Hematopoietic multipotent progenitor cell treated with erythropoietin and hydrocortisone succinate and interleukin-3 and kit ligand, for 15 days (in vitro differentiated cells): Measurements from ENCODE around the gene SPOCK1.
"Not testable (repeated sequence)": the region's sequence is repeated elsewhere in the genome, so short reads cannot be mapped to it uniquely, and the experiment has no call there.

ENCODE experiments used
- DNase-seq: peaks from one replicate; pipeline ENCODE4 v3.0.0-alpha.2; 2015; ENCODE audit warnings: low spot score

The SPOCK1 gene

DNA sequence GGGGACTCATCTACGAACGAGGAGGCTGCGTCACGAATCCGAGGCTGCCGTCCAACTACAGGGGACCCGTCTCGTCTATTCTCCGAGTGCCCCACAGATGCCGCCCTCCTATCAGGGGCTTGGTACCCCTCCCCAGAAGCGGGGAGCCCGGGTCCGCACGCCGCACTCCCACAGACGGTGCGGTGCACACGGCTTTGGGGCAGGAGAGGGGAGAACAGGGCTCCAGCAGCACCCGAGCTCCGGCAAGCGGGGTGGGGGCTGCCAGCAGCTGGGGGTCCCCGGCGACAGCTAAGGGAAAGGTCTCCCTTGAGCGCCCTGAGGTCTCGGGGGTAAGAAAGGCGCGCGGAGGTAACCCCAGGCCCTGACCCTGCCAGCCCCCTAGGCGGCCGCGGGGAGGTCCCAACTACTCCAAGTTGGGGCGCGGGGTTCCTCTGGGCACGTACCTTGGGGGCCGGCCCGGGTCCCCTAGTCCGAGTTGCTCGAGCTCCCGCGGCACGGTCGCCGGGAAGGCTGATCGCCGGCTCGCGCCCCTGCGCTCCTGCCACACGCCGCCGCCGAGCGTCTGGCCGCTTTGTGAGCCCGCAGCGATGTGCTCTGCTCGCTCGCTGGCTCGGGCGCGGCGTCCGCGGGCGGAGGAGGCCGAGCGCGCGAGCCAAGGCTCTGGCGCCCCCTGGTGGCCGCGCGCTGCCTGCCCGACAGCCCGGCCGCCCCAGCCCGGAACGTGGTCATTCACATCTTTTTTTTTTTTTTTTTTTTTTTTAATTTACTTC is at the start of gene SPOCK1:
Gene SPOCK1 (minus strand): TSS at position 591 of the 770 bp plus-strand sequence.
- DNase-seq = peak; percentile 55

DNA sequence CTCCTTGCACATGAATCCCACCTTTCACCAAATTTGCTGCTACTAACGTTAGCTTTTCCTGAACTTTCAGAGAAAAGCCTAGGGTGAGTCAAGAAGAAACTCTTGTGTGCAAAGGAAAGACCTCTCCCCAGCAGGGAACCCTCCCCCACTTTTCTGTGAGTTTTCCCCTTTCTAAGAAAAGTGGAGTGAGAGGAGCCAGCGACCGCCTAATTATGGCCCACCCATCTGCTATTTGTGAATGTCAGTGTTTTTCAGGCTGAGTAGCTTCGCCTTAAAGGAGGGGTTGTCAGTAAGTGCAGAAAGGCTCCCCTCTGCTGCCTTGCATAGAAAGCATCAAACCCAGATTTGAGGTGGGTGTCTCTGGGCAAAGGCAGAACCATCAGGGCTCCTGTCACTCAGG is 46.8 kb upstream of the SPOCK1 start:
- no peak for DNase-seq

DNA sequence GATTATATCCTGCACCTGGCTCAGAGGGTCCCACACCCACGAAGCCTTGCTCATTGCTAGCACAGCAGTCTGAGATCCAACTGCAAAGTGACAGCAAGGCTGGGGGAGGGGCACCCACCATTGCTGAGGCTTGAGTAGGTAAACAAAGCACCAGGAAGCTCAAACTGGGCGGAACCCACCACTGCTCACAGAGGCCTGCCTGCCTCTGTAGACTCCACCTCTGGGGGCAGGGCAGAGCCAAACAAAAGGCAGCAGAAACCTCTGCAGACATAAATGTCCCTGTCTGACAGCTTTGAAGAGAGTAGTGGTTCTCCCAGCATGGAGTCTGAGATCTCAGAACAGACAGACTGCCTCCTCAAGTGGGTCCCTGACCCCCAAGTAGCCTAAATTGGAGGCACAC is 36.3 kb upstream of the SPOCK1 start:
- not testable (repeated sequence) for DNase-seq

- DNase-seq = no peak
Observed at GRCh38 chr5:137533963-137534362, 34.8 kb upstream of the SPOCK1 start.

- no peak for DNase-seq
Observed at GRCh38 chr5:137531266-137531665, 32.1 kb upstream of the SPOCK1 start.

DNA sequence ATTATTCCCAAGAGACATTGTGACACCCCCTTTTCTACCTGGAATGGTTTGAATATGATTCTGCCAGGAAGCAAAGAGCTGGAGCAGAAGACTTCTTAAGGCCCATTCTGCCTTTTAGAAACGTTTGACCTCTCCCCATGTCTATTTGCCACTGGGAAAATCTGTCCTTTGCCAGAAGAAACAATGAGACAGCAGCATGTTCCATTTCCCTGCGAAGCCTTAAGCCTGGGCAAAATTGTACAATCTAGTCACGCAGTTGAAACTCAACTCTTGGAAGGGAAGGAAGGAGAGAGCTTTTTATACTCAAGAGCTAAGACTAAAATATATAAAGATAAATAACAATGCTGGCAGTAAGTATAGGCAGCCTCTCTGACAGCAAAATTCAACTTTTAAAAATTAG is 22.1 kb upstream of the SPOCK1 start:
- DNase-seq = no peak

DNA sequence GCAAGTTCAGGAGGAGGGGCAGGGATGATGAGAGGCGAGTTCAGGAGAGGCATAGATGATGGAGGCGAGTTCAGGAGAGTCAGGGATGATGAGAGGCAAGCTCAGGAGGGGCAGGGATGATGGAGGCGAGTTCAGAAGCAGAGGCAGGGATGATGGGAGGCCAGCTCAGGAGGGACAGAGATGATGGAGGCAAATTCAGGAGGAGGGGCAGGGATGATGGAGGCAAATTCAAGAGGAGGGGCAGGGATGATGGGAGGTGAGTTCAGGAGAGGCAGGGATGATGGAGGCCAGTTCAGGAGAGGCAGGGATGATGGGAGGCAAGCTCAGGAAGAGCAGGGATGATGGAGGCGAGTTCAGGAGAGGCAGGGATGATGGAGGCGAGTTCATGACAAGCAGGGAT is 17.8 kb upstream of the SPOCK1 start:
- no peak for DNase-seq

DNA sequence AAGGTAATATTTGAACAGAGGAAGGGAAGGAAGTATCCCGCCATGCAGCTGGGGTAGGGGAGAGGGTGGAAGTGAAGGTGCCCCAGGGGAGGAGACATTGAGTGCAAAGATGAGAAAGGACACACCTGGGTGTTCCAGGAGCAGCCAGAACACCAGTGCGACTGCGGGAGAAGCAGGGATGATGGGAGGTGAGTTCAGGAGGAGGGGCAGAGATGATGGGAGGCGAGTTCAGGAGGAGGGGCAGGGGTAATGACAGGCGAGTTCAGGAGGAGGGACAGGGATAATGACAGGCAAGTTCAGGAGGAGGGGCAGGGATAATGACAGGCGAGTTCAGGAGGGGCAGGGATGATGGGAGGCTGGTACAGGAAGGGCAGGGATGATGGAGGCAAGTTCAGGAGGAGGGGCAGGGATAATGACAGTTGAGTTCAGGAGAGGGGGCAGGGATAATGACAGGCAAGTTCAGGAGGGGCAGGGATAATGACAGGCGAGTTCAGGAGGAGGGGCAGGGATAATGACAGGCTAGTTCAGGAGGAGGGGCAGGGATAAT is 17.2 kb upstream of the SPOCK1 start:
- DNase-seq = no peak

GRCh38 chr5:137515238-137515637 is 16.1 kb upstream of the SPOCK1 start:
- DNase-seq = no peak

GRCh38 chr5:137510671-137511070 is 11.5 kb upstream of the SPOCK1 start:
- DNase-seq = no peak

DNA sequence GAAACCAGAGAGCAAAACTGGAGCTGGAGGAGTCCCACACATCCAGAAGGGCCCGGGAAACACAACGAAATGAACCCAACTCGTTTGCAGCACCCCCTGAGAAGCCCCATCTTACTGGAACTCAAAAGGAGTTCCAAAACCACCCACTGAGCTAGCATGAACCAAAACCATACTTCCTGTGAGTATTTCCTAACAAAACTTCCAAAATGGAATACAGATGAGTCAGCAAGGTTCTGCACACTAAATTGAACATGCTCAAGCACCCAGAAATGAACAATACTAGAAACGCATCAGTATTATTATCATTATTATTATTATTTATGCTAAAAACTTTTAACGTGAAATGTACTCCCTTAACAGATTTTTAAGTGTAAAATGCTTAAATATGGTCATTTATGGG is 8.0 kb upstream of the SPOCK1 start:
- DNase-seq = no peak

- no peak for DNase-seq
Observed at GRCh38 chr5:137506296-137506695, 7.2 kb upstream of the SPOCK1 start.

DNA sequence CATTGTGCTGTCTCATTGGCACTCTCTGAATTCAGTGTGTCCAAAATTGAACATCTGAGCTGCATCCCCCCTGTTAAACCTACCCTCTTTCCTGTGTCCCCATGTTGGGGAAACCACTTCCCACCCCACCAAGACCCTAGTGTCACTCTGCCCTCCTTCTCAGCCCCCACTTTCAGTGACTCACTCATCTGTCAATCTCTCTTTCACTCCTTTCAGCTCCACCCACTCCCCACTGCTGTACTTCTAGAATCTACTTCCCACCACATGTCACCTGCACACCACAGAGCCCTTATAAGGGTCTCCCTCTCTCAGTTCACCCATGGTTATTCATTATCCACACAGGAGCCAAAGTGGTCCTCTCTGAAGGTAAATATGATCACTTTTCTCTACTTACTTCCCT is 5.8 kb upstream of the SPOCK1 start:
- no peak for DNase-seq

DNA sequence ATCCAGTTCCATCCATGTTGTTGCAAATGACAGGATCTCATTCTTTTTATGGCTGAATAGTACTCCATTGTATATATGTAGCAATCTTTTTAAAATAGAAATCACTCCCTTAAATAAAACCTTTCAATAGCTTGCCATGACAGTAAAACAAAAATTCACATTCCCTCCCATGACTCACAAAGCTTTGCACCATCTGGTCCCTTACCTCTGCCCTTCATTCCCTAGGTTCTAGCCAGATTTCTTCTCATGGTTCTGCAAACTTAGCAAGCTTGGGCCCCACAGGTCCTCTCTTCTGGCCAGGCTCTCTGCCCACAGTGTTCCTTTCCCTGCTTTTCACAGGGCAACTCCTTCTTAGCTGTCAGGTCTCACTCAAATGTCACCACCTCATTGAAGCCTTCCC is 4.3 kb upstream of the SPOCK1 start:
- DNase-seq = no peak

DNA sequence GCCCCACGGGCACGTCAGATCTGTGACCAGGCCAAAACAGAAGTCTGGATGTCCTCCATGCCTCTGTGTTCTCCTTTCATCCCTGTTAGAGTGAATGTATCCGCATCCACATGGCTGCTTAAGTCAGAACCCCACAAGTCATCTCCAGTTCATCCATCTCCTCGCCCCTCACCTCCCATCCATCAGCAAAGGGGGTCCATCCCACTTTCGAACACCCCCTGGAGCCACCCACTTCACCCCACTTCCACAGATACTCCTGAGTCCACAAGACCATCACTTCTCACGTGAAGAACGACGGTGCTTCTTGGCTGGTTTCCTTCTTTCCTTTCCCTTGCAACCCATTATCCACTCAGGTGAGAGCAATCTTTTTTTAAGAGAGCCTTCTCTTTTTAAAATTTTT is 3.5 kb upstream of the SPOCK1 start:
- no peak for DNase-seq

GRCh38 chr5:137501846-137502406 is 2.8 kb upstream of the SPOCK1 start:
- DNase-seq = no peak

- DNase-seq = no peak
Observed at GRCh38 chr5:137501226-137501625, 2.1 kb upstream of the SPOCK1 start.

- no peak for DNase-seq
Observed at GRCh38 chr5:137500615-137501225, 1.6 kb upstream of the SPOCK1 start.

DNA sequence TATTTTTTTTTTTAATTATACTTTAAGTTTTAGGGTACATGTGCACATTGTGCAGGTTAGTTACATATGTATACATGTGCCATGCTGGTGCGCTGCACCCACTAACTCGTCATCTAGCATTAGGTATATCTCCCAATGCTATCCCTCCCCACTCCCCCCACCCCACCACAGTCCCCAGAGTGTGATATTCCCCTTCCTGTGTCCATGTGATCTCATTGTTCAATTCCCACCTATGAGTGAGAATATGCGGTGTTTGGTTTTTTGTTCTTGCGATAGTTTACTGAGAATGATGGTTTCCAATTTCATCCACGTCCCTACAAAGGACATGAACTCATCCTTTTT is 351 bp upstream of the SPOCK1 start:
- DNase-seq = not testable (repeated sequence)

GRCh38 chr5:137498301-137498735 is 808 bp downstream of the SPOCK1 start:
- DNase-seq = no peak

DNA sequence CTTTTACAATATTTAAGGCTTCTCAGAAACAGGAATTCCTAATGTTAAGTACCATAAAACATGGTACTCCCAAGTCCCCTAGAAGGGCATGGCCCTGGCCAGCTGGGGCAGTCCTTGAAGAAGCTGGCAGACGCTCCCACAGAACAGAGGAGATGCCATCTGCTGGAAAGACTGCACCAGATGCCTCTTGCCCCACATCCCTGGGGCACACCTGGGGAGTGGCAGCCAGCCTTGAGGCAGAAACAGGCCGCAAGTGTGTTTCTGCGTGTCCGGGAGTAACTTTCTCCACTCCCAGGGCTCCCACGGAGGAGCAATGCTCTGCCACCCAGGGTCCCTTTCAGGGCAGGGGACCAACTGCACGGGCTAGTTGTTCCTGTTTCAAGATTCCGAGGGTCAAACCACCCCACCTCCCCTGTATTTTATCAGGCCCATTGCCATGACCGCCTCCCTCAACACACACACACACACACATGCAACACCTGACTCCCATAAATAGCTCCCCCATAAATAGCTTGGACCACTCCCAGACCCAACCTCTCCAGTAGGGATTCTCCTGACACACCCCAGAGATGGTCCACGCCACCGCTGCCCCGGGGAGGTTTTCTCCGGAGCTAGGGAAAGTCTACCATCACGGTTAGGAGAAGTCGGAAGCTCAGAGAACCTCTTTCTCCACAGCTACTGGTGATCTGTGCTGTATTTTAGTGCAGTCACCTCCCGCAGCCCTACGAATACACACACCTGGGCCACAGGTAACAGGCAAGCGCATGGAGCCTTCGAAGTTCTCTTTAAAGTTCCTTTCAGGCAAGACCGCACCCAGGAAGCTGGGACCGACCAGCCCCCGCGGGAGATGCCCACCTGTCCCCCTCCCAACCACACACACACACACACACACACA is 1.5 kb downstream of the SPOCK1 start:
- DNase-seq = no peak

- DNase-seq = no peak
Observed at GRCh38 chr5:137496919-137497318, 2.2 kb downstream of the SPOCK1 start.
